ENCODE results near the gene TTC4. TPM values are rescaled to one million over a fixed set of nuclear protein-coding genes. Genes with fewer than 3 reads are reported as not detected.

TTC4 gene
- total RNA-seq, 2 donors from 2014 or later: 12.7 to 17.2 TPM

GRCh38 chr1:54716299-54717047 lies 812 bp downstream of the TTC4 start:
- Histone ChIP-seq H3K27me3 (replicated peaks; ENCODE audit: insufficient read depth) (no peaks in the 10 kb centered on the region), H3K27ac (peak overlapping the region; percentile 79), H3K9me3 (no peaks in the 10 kb centered on the region), H3K4me1 (ENCODE audit: control insufficient read depth in 1 of 2, low read depth in 2 of 2) (peaks cover 0 to 18% of the 10 kb centered on the region in 2 donors), H3K4me3 (peak overlapping the region; percentile 92), H3K36me3 (peaks cover 8% of the 10 kb centered on the region)
- no peak for TF ChIP-seq CTCF (IDR thresholded peaks at IDR 0.05)
- no peak for ATAC-seq (ENCODE audit: insufficient number of reproducible peaks, low FRiP score, low read depth)
- no peak for DNase-seq (ENCODE audit: low spot score)

GRCh38 chr1:54721719-54722118 lies 6.1 kb downstream of the TTC4 start:
- H3K4me3 ChIP-seq: no peak overlapping the region
- no peak overlapping the region for H3K27ac ChIP-seq
- ATAC-seq (ENCODE audit: insufficient number of reproducible peaks, low FRiP score, low read depth) (no peak), DNase-seq (ENCODE audit: low spot score) (no peak)
- H3K36me3 ChIP-seq: peaks cover 34% of the 10 kb centered on the region
- H3K9me3 ChIP-seq: no peaks in the 10 kb centered on the region
- TF ChIP-seq CTCF (IDR thresholded peaks at IDR 0.05): no peak
- H3K4me1 ChIP-seq (ENCODE audit: control insufficient read depth in 1 of 2, low read depth in 2 of 2): peaks cover 0 to 5% of the 10 kb centered on the region in 2 donors
- H3K27me3 ChIP-seq (replicated peaks; ENCODE audit: insufficient read depth): no peaks in the 10 kb centered on the region

GRCh38 chr1:54723985-54724384 lies 8.3 kb downstream of the TTC4 start:
- H3K9me3 ChIP-seq: no peaks in the 10 kb centered on the region
- H3K27ac ChIP-seq: no peak overlapping the region
- ATAC-seq (ENCODE audit: insufficient number of reproducible peaks, low FRiP score, low read depth): no peak
- peaks cover 38% of the 10 kb centered on the region for H3K36me3 ChIP-seq
- H3K27me3 ChIP-seq (replicated peaks; ENCODE audit: insufficient read depth): no peaks in the 10 kb centered on the region
- H3K4me3 ChIP-seq: no peak overlapping the region
- DNase-seq (ENCODE audit: low spot score): no peak
- no peak for TF ChIP-seq CTCF (IDR thresholded peaks at IDR 0.05)
- H3K4me1 ChIP-seq (ENCODE audit: control insufficient read depth in 1 of 2, low read depth in 2 of 2): no peaks in the 10 kb centered on the region

GRCh38 chr1:54724771-54725170 lies 9.1 kb downstream of the TTC4 start:
- no peak for DNase-seq (ENCODE audit: low spot score)
- Histone ChIP-seq H3K27ac (no peak overlapping the region), H3K9me3 (no peaks in the 10 kb centered on the region), H3K4me3 (no peak overlapping the region), H3K36me3 (peaks cover 45% of the 10 kb centered on the region), H3K27me3 (replicated peaks; ENCODE audit: insufficient read depth) (no peaks in the 10 kb centered on the region), H3K4me1 (ENCODE audit: control insufficient read depth in 1 of 2, low read depth in 2 of 2) (no peaks in the 10 kb centered on the region)
- no peak for TF ChIP-seq CTCF (IDR thresholded peaks at IDR 0.05)
- no peak for ATAC-seq (ENCODE audit: insufficient number of reproducible peaks, low FRiP score, low read depth)

- H3K4me1 ChIP-seq (ENCODE audit: control insufficient read depth in 1 of 2, low read depth in 2 of 2): no peaks in the 10 kb centered on the region
- H3K36me3 ChIP-seq: peaks cover 45% of the 10 kb centered on the region
- no peak overlapping the region for H3K4me3 ChIP-seq
- H3K27me3 ChIP-seq (replicated peaks; ENCODE audit: insufficient read depth): no peaks in the 10 kb centered on the region
- DNase-seq (ENCODE audit: low spot score) (no peak), ATAC-seq (ENCODE audit: insufficient number of reproducible peaks, low FRiP score, low read depth) (no peak)
- H3K9me3 ChIP-seq: no peaks in the 10 kb centered on the region
- no peak overlapping the region for H3K27ac ChIP-seq
- no peak for TF ChIP-seq CTCF (IDR thresholded peaks at IDR 0.05)
Observed at GRCh38 chr1:54728027-54728426, 12.4 kb downstream of the TTC4 start.
